GM12878 (cell line): Measurements from ENCODE around the gene SBF2. TPM values are rescaled to one million over a fixed set of nuclear protein-coding genes. Genes with fewer than 3 reads are reported as not detected.

Source experiments
- ATAC-seq: fragments of 200-7000 bp; cut with Tn5 transposase; 3 replicates; pipeline ENCODE4 v1.9.1; 2020; ENCODE audit warnings: mild to moderate bottlenecking, moderate library complexity
- BruUV-seq: library from RNA; stranded (reverse); fragments of 400-500 nt; replicated peaks from 2 replicates; lab custom pipeline; 2021; lab: Mats Ljungman, UMichigan
- CTCF ChIA-PET: fragments of 300-600 bp; sonication (Branson Sonifier 250); formaldehyde crosslinking; extraction: SDS; loops from one replicate; lab custom pipeline; 2021; ENCODE audit warnings: inconsistent platforms; lab: Yijun Ruan, JAX
- POLR2A ChIA-PET: fragments of 350-600 bp; formaldehyde crosslinking; extraction: SDS; loops from one replicate; lab custom pipeline; 2021; ENCODE audit warnings: inconsistent platforms; lab: Charles Lee
- RAD21 ChIA-PET: fragments of 300-600 bp; sonication (Branson Sonifier 250); formaldehyde crosslinking; loops from one replicate; lab custom pipeline; 2023; ENCODE audit warnings: antibody characterized with exemption; ENCODE audit not compliant: unreplicated experiment; lab: Charles Lee
- SMC1A ChIA-PET: fragments of 300-600 bp; sonication (Branson Sonifier 250); formaldehyde crosslinking; loops from one replicate; lab custom pipeline; 2023; ENCODE audit not compliant: unreplicated experiment, uncharacterized antibody; lab: Charles Lee
- DNase-seq: peaks from one replicate; pipeline ENCODE4 v3.0.0-alpha.2; 2011; ENCODE audit warnings: low read depth, low spot score
- FAIRE-seq: peaks from 3 replicates; lab custom pipeline; 2011; peaks lifted over from hg19 to GRCh38; lab: Jason Lieb, UNC
- H2AFZ ChIP-seq: 2 replicates; pipeline ENCODE4 v1.6.0; 2011; ENCODE audit warnings: low read depth, low read length, control low read depth; ENCODE audit not compliant: control insufficient read depth
- H3K27ac ChIP-seq: 2 replicates; pipeline ENCODE4 v1.5.1; 2011; ENCODE audit warnings: control low read depth; ENCODE audit not compliant: control insufficient read depth, insufficient read depth
- H3K27me3 ChIP-seq, 2 experiments: replicated peaks in 1 of 2; 2 replicates each; pipeline versions ENCODE4 v1.6.0 to v1.6.1; 2011; ENCODE audit warnings: low read length in 1 of 2; ENCODE audit not compliant: control insufficient read depth in 2 of 2, insufficient read depth in 2 of 2
- H3K36me3 ChIP-seq, 2 experiments: 2 replicates each; pipeline ENCODE4 v1.5.1; 2011; ENCODE audit warnings: low read length in 1 of 2; ENCODE audit not compliant: control insufficient read depth in 2 of 2, insufficient read depth in 2 of 2
- H3K4me1 ChIP-seq: 2 replicates; pipeline ENCODE4 v1.6.1; 2011; ENCODE audit warnings: mild to moderate bottlenecking, low read length, moderate library complexity, mixed read lengths; ENCODE audit not compliant: control insufficient read depth, insufficient read depth
- H3K4me2 ChIP-seq: 2 replicates; pipeline ENCODE4 v1.6.0; 2011; ENCODE audit warnings: control low read depth; ENCODE audit not compliant: control insufficient read depth, insufficient read depth
- H3K4me3 ChIP-seq: fragments of 200-600 bp; sonication (generic); 2 replicates; pipeline ENCODE4 v1.5.1; 2016
- H3K79me2 ChIP-seq: 2 replicates; pipeline ENCODE4 v1.6.0; 2011; ENCODE audit warnings: low read length; ENCODE audit not compliant: control insufficient read depth, insufficient read depth
- H3K9ac ChIP-seq: 2 replicates; pipeline ENCODE4 v1.8.0; 2011; ENCODE audit warnings: low read length, control low read depth, mixed read lengths; ENCODE audit not compliant: control insufficient read depth, insufficient read depth
- H3K9me3 ChIP-seq: replicated peaks from 3 replicates; pipeline ENCODE4 v1.5.1; 2011; ENCODE audit warnings: mild to moderate bottlenecking, low read length; ENCODE audit not compliant: control insufficient read depth, insufficient read depth
- H4K20me1 ChIP-seq: 2 replicates; pipeline ENCODE4 v1.6.0; 2011; ENCODE audit not compliant: control insufficient read depth, insufficient read depth
- CREB1 ChIP-seq: IDR thresholded peaks from 2 replicates; pipeline ENCODE4 v1.6.1; 2012; ENCODE audit warnings: low read depth, mild to moderate bottlenecking, inconsistent platforms
- IKZF2 ChIP-seq, 2 experiments: fragments of 450-650 bp; IDR thresholded peaks; 2 replicates each; pipeline ENCODE4 v1.6.1; 2017; ENCODE audit warnings: mild to moderate bottlenecking in 2 of 2, moderate library complexity in 2 of 2
- IRF4 ChIP-seq: IDR thresholded peaks from 2 replicates; pipeline ENCODE4 v1.6.1; 2011; ENCODE audit warnings: low read depth, low read length
- MXI1 ChIP-seq: fragments of 150-350 bp; IDR thresholded peaks from 2 replicates; pipeline ENCODE4 v1.6.1; 2011; ENCODE audit warnings: low read depth, mild to moderate bottlenecking, inconsistent platforms, low read length, improper control_type of control experiment
- NR2F1 ChIP-seq: fragments of 450-650 bp; conservative IDR thresholded peaks from 2 replicates; pipeline ENCODE4 v1.6.1; 2017; ENCODE audit warnings: mild to moderate bottlenecking
- SMARCA5 ChIP-seq: fragments of 450-650 bp; IDR thresholded peaks from 2 replicates; pipeline ENCODE4 v1.6.1; 2017; ENCODE audit warnings: mild to moderate bottlenecking
- SRF ChIP-seq, 2 experiments: IDR thresholded peaks; 2 replicates each; pipeline ENCODE4 v1.6.1; 2011; ENCODE audit warnings: low read depth in 2 of 2, low read length in 2 of 2, mild to moderate bottlenecking in 1 of 2, moderate library complexity in 1 of 2
- ZNF384 ChIP-seq: IDR thresholded peaks from 2 replicates; pipeline ENCODE4 v1.6.1; 2012; ENCODE audit warnings: low read depth, mild to moderate bottlenecking, low read length, improper control_type of control experiment, borderline replicate concordance
- ZSCAN29 ChIP-seq: fragments of 450-650 bp; IDR thresholded peaks from 2 replicates; pipeline ENCODE4 v1.6.1; 2017; ENCODE audit warnings: mild to moderate bottlenecking, moderate library complexity
- WGBS: methylation state at CpG from one replicate; pipeline ENCODE4 v1.1.6; 2016; ENCODE audit warnings: low lambda C conversion rate; ENCODE audit not compliant: insufficient replicate concordance, insufficient coverage; ENCODE audit errors: missing lambda C conversion rate; 5-methylcytosine and 5-hydroxymethylcytosine counted together
- in situ Hi-C: fragments of 300-500 bp; cut with MboI; formaldehyde crosslinking; loops from 9 replicates; pipeline ENCODE4 v1.14.3; 2018; ENCODE audit warnings: mixed read lengths
- intact Hi-C: fragments of 100-400 bp; cut with micrococcal nuclease; formaldehyde crosslinking; loops from one replicate; pipeline ENCODE4 v1.14.2; 2022; ENCODE audit not compliant: unreplicated experiment
- polyA plus RNA-seq, 11 experiments: library from polyadenylated mRNA; depleted of rRNA in 4 of 11; unstranded in 6 of 11; stranded (reverse) in 5 of 11; fragments of >200 nt; fragmentation: Nextera tagmentation in 4 of 11; fragmentation: Illumina TruSeq in 1 of 11; extraction: Ambion mirVana in 4 of 11; extraction: Trizol in 1 of 11; gene quantifications; 1 replicate in 1 of 11; 2 replicates in 10 of 11; pipeline versions ENCODE4 v1.2.1 to v1.2.3, GENCODE V29; 2011 to 2016; ENCODE audit warnings: inconsistent platforms in 2 of 11, missing spikeins in 2 of 11, low read depth in 1 of 11
- total RNA-seq, 4 experiments: library from RNA; depleted of rRNA in 3 of 4; stranded (reverse); fragments of >200 nt in 3 of 4; fragmentation: Illumina TruSeq in 1 of 4; extraction: Trizol in 1 of 4; gene quantifications; 2 replicates each; pipeline versions ENCODE4 v1.2.1 to v1.2.3, GENCODE V29; 2013 to 2021
- TF ChIP-seq, protein P1 (sequence below), 3 experiments: IDR thresholded peaks in 2 of 3; conservative IDR thresholded peaks in 1 of 3; 2 replicates each; pipeline ENCODE4 v1.5.1; 2011; ENCODE audit warnings: low read depth in 3 of 3, low read length in 3 of 3, mild to moderate bottlenecking in 3 of 3, control low read depth in 2 of 3, moderate library complexity in 2 of 3, inconsistent platforms in 1 of 3, mixed read lengths in 1 of 3; ENCODE audit not compliant: control insufficient read depth in 2 of 3, insufficient read depth in 1 of 3; ENCODE audit errors: extremely low read depth in 1 of 3
- TF ChIP-seq, protein P2 (sequence below): fragments of 150-350 bp; IDR thresholded peaks from 2 replicates; pipeline ENCODE4 v1.6.1; 2016; ENCODE audit warnings: low read depth, low read length
- TF ChIP-seq, protein P3 (sequence below): IDR thresholded peaks from 2 replicates; pipeline ENCODE4 v1.6.1; 2011; ENCODE audit warnings: borderline replicate concordance, low read depth, mild to moderate bottlenecking, moderate library complexity, mixed read lengths, low read length; ENCODE audit not compliant: insufficient read depth; ENCODE audit errors: extremely low read length

SBF2 gene
- total and polyA plus RNA-seq, 10 of the 15 experiments (the other 5 are each of a cell fraction or from before 2014, with no cell fraction given): 0.24 to 2.3 (median 1.1) TPM

DNA sequence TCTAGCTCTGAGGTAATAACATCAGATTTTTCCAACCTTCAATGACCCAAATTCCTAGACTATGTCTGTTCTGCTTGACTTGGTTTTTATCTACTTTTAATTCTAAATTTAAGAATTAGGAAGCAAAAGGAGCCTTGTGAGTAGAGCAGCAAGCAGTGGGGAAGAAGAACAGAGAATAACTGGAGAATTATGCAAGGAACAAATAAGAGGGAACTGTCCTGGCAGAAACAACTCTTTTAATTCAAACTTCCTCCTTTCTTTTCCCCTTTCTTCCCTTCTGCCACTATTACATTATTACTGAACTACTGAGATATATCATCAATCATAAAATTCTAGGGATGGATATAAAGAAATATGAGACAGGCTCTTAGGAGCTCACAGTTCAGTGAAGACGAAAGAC is 276.1 kb downstream of the SBF2 start:
- Histone ChIP-seq H3K27me3 (no peaks in the 10 kb centered on the region), H3K4me3 (no peak overlapping the region), H3K27ac (no peak overlapping the region), H3K36me3 (no peaks in the 10 kb centered on the region), H3K79me2 (no peaks in the 10 kb centered on the region), H3K9me3 (no peaks in the 10 kb centered on the region; the same call in 2 of the 3 replicates), H3K4me1 (no peaks in the 10 kb centered on the region), H2AFZ (no peak overlapping the region), H4K20me1 (no peaks in the 10 kb centered on the region), H3K9ac (no peak overlapping the region), H3K4me2 (no peak overlapping the region)
- BruUV-seq: no TSS peak
- ChIA-PET POLR2A (no interaction called here), SMC1A (interaction anchor here (1.3 kb wide), 1 partner anchor 31 kb away, joined by 4 read pairs; no protein-coding TSS in a partner anchor), CTCF (interaction anchor here (1.3 kb wide), 1 partner anchor 59 kb away, joined by 3 read pairs; no protein-coding TSS in a partner anchor), RAD21 (no interaction called here)
- intact Hi-C loops (no loop called here), in situ Hi-C loops (no loop called here)
- 100% methylated on average over 1 of the region's 1 CpG for WGBS
- no peak for DNase-seq
- no peak for FAIRE-seq
- TF ChIP-seq MXI1: no peak
- no peak for ATAC-seq

DNA sequence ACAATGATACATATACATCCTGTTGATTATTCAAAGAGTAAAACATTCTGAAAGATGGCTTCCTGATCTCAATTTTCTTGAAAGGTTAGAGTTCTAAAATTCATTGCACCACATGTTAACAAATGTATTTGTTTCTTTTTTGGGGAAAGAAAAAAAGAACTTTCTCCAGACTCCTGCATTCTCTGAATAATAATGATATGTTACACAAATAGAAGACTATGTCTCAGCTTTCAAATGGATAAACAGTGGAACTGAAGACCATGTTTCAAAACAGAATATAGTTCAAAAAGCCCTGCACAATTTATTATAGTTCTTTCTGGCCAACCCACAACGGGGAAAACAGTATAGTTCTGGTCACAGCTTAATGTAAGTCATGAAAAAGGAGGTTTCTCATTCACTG is 277.0 kb downstream of the SBF2 start:
- H4K20me1 ChIP-seq: no peaks in the 10 kb centered on the region
- RAD21 ChIA-PET: no interaction called here
- POLR2A ChIA-PET: no interaction called here
- no peaks in the 10 kb centered on the region for H3K79me2 ChIP-seq
- in situ Hi-C loops: no loop called here
- TF ChIP-seq IRF4 (no peak), CREB1 (no peak), SRF (IDR thresholded peaks at IDR 0.05; ENCODE audit: low read depth in 2 of 2, low read length in 2 of 2) (no peak), IKZF2 (IDR thresholded peaks at IDR 0.05) (no peak), SMARCA5 (no peak), ZNF384 (no peak), NR2F1 (no peak), ZSCAN29 (no peak)
- TF ChIP-seq, protein P1, sequence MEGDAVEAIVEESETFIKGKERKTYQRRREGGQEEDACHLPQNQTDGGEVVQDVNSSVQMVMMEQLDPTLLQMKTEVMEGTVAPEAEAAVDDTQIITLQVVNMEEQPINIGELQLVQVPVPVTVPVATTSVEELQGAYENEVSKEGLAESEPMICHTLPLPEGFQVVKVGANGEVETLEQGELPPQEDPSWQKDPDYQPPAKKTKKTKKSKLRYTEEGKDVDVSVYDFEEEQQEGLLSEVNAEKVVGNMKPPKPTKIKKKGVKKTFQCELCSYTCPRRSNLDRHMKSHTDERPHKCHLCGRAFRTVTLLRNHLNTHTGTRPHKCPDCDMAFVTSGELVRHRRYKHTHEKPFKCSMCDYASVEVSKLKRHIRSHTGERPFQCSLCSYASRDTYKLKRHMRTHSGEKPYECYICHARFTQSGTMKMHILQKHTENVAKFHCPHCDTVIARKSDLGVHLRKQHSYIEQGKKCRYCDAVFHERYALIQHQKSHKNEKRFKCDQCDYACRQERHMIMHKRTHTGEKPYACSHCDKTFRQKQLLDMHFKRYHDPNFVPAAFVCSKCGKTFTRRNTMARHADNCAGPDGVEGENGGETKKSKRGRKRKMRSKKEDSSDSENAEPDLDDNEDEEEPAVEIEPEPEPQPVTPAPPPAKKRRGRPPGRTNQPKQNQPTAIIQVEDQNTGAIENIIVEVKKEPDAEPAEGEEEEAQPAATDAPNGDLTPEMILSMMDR (IDR thresholded peaks at IDR 0.05 in 2 of 3, conservative IDR thresholded peaks at IDR 0.05 in 1 of 3; ENCODE audit: control insufficient read depth in 2 of 3, extremely low read depth in 1 of 3, insufficient read depth in 1 of 3, low read depth in 3 of 3, low read length in 3 of 3): no peak
- TF ChIP-seq, protein P2, sequence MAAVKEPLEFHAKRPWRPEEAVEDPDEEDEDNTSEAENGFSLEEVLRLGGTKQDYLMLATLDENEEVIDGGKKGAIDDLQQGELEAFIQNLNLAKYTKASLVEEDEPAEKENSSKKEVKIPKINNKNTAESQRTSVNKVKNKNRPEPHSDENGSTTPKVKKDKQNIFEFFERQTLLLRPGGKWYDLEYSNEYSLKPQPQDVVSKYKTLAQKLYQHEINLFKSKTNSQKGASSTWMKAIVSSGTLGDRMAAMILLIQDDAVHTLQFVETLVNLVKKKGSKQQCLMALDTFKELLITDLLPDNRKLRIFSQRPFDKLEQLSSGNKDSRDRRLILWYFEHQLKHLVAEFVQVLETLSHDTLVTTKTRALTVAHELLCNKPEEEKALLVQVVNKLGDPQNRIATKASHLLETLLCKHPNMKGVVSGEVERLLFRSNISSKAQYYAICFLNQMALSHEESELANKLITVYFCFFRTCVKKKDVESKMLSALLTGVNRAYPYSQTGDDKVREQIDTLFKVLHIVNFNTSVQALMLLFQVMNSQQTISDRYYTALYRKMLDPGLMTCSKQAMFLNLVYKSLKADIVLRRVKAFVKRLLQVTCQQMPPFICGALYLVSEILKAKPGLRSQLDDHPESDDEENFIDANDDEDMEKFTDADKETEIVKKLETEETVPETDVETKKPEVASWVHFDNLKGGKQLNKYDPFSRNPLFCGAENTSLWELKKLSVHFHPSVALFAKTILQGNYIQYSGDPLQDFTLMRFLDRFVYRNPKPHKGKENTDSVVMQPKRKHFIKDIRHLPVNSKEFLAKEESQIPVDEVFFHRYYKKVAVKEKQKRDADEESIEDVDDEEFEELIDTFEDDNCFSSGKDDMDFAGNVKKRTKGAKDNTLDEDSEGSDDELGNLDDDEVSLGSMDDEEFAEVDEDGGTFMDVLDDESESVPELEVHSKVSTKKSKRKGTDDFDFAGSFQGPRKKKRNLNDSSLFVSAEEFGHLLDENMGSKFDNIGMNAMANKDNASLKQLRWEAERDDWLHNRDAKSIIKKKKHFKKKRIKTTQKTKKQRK: no peak
- TF ChIP-seq, protein P3, sequence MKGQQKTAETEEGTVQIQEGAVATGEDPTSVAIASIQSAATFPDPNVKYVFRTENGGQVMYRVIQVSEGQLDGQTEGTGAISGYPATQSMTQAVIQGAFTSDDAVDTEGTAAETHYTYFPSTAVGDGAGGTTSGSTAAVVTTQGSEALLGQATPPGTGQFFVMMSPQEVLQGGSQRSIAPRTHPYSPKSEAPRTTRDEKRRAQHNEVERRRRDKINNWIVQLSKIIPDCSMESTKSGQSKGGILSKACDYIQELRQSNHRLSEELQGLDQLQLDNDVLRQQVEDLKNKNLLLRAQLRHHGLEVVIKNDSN: no peak
- WGBS: 0% methylated on average over 1 of the region's 1 CpG
- no peak overlapping the region for H3K27ac ChIP-seq
- SMC1A ChIA-PET: interaction anchor here (1.3 kb wide), 1 partner anchor 30 kb away, joined by 4 read pairs; no protein-coding TSS in a partner anchor
- no peak overlapping the region for H2AFZ ChIP-seq
- ATAC-seq (no peak), DNase-seq (no peak), FAIRE-seq (no peak)
- CTCF ChIA-PET: no interaction called here
- no peaks in the 10 kb centered on the region for H3K27me3 ChIP-seq
- no peak overlapping the region for H3K4me2 ChIP-seq
- no peak overlapping the region for H3K9ac ChIP-seq
- H3K4me3 ChIP-seq: no peak overlapping the region
- H3K36me3 ChIP-seq: no peaks in the 10 kb centered on the region
- no peaks in the 10 kb centered on the region; the same call in 2 of the 3 replicates for H3K9me3 ChIP-seq
- intact Hi-C loops: no loop called here
- no TSS peak for BruUV-seq
- no peaks in the 10 kb centered on the region for H3K4me1 ChIP-seq
